ENCODE data around the gene HTRA3.

DNA sequence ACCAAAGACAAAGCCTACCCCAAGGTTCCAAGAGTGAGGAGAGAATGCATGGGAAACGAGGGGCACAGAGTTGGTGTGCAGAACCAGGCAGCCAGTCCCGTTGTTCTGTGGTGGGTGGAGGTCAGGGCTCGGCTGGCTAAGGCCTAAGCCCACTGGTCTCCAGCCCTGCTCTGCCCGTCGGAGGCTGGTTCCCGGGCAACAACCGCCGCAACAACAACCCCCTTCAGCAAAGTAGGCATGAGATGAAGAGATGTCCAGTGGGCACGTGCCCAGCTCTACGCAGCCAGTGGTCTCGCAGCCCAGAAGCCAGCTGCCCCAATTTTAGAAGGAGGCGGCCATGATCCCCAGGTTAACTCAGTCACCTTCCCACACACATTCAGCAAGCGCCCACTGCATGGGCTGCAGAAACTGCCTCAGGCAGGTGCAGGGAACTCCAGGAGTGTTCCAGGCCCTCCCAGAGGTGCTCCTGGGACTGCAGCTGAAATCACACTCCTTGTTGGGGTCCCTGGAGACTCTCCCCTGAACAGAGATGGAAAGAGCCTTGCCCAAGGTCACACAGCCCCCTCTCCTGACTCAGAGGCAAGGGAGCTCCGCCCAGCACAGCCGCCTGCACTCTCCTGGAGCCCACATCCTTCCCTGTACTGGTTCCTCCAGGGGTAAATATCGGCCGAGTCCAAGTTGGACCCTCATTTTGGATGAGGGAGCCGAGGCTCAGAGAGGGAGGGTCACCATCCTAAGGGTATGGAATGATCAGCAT is 25.4 kb upstream of the HTRA3 start:
- TF ChIP-seq, protein P1, sequence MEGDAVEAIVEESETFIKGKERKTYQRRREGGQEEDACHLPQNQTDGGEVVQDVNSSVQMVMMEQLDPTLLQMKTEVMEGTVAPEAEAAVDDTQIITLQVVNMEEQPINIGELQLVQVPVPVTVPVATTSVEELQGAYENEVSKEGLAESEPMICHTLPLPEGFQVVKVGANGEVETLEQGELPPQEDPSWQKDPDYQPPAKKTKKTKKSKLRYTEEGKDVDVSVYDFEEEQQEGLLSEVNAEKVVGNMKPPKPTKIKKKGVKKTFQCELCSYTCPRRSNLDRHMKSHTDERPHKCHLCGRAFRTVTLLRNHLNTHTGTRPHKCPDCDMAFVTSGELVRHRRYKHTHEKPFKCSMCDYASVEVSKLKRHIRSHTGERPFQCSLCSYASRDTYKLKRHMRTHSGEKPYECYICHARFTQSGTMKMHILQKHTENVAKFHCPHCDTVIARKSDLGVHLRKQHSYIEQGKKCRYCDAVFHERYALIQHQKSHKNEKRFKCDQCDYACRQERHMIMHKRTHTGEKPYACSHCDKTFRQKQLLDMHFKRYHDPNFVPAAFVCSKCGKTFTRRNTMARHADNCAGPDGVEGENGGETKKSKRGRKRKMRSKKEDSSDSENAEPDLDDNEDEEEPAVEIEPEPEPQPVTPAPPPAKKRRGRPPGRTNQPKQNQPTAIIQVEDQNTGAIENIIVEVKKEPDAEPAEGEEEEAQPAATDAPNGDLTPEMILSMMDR (IDR thresholded peaks at IDR 0.05), result no peak
- TF ChIP-seq POLR2A (IDR thresholded peaks at IDR 0.05), result no peak

All from esophagus squamous epithelium (tissue), 4 donors.